Keratinocyte (primary cell): ENCODE data around the gene CDON. TPM values are rescaled to one million over a fixed set of nuclear protein-coding genes. Genes with fewer than 3 reads are reported as not detected.

ENCODE experiments used
- DNase-seq: peaks from one replicate; pipeline ENCODE4 v3.0.0-alpha.2; 2011; ENCODE audit warnings: low read depth, missing footprints, low spot score
- FAIRE-seq: peaks from 2 replicates; lab custom pipeline; 2011; peaks lifted over from hg19 to GRCh38; lab: Jason Lieb, UNC
- H2AFZ ChIP-seq: 2 replicates; pipeline ENCODE4 v1.6.0; 2012; ENCODE audit warnings: low read length, control low read depth, inconsistent platforms; ENCODE audit not compliant: control insufficient read depth
- H3K27ac ChIP-seq: 2 replicates; pipeline ENCODE4 v1.5.1; 2011; ENCODE audit warnings: low read length; ENCODE audit not compliant: control insufficient read depth, insufficient read depth
- H3K27me3 ChIP-seq: 3 replicates; pipeline ENCODE4 v1.6.0; 2011; ENCODE audit warnings: low read length; ENCODE audit not compliant: control insufficient read depth, insufficient read depth; ENCODE audit errors: extremely low read depth
- H3K36me3 ChIP-seq, 2 experiments: 2 replicates in 1 of 2; 3 replicates in 1 of 2; pipeline ENCODE4 v1.5.1; 2011; ENCODE audit warnings: low read length in 2 of 2, mild to moderate bottlenecking in 1 of 2; ENCODE audit not compliant: control insufficient read depth in 2 of 2, insufficient read depth in 2 of 2; ENCODE audit errors: extremely low read depth in 1 of 2
- H3K4me1 ChIP-seq: 3 replicates; pipeline ENCODE4 v1.5.1; 2011; ENCODE audit warnings: low read length; ENCODE audit not compliant: control insufficient read depth, insufficient read depth; ENCODE audit errors: extremely low read depth
- H3K4me2 ChIP-seq: 3 replicates; pipeline ENCODE4 v1.6.0; 2011; ENCODE audit warnings: low read depth, low read length; ENCODE audit not compliant: control insufficient read depth, insufficient read depth; ENCODE audit errors: extremely low read depth
- H3K4me3 ChIP-seq, 3 experiments: fragments of 200-600 bp in 1 of 3; sonication (generic) in 1 of 3; 2 replicates in 2 of 3; 3 replicates in 1 of 3; pipeline ENCODE4 v1.5.1; 2011 to 2016; ENCODE audit warnings: low read length in 3 of 3, mild to moderate bottlenecking in 3 of 3, control low read depth in 2 of 3, inconsistent platforms in 1 of 3, low read depth in 1 of 3, mixed read lengths in 1 of 3, mixed run types in 1 of 3, moderate library complexity in 1 of 3; ENCODE audit not compliant: control insufficient read depth in 2 of 3, insufficient read depth in 2 of 3; ENCODE audit errors: extremely low read depth in 1 of 3
- H3K79me2 ChIP-seq: 2 replicates; pipeline ENCODE4 v1.6.0; 2012; ENCODE audit warnings: low read length; ENCODE audit not compliant: control insufficient read depth, insufficient read depth
- H3K9ac ChIP-seq: 3 replicates; pipeline ENCODE4 v1.6.0; 2011; ENCODE audit warnings: low read length; ENCODE audit not compliant: control insufficient read depth, insufficient read depth; ENCODE audit errors: extremely low read depth
- H3K9me1 ChIP-seq: 3 replicates; pipeline ENCODE4 v1.6.0; 2011; ENCODE audit warnings: low read length; ENCODE audit not compliant: control insufficient read depth, insufficient read depth; ENCODE audit errors: extremely low read depth
- H3K9me3 ChIP-seq: 2 replicates; pipeline ENCODE4 v1.5.1; 2012; ENCODE audit warnings: low read depth, low read length; ENCODE audit not compliant: control insufficient read depth
- H4K20me1 ChIP-seq: 3 replicates; pipeline ENCODE4 v1.6.0; 2011; ENCODE audit warnings: low read length; ENCODE audit not compliant: control insufficient read depth, insufficient read depth; ENCODE audit errors: extremely low read depth
- EZH2 ChIP-seq: IDR thresholded peaks from one replicate; pipeline ENCODE4 v1.6.1; 2012; ENCODE audit warnings: inconsistent platforms, mild to moderate bottlenecking, low read length, moderate library complexity
- dilution Hi-C: fragments of 300-500 bp; cut with MboI; formaldehyde crosslinking; loops from one replicate; pipeline ENCODE4 v1.7.0; 2020; ENCODE audit warnings: low sequenced_read_pairs; ENCODE audit not compliant: extremely low pct_ligation_motif_present
- polyA plus RNA-seq, 5 experiments: library from polyadenylated mRNA; depleted of rRNA in 3 of 5; stranded (reverse) in 3 of 5; stranded (forward) in 1 of 5; unstranded in 1 of 5; fragments of >200 nt; gene quantifications; 1 replicate in 1 of 5; 2 replicates in 3 of 5; 3 replicates in 1 of 5; pipeline versions ENCODE4 v1.2.1 to v1.2.3, GENCODE V29; 2011 to 2012; ENCODE audit warnings: missing spikeins in 2 of 5, low read depth in 1 of 5, low replicate concordance in 1 of 5
- TF ChIP-seq, protein P1 (sequence below), 3 experiments: IDR thresholded peaks in 1 of 3; conservative IDR thresholded peaks in 1 of 3; optimal IDR thresholded peaks in 1 of 3; 2 replicates in 2 of 3; 3 replicates in 1 of 3; pipeline versions ENCODE3 to v1.5.1; 2011; ENCODE audit warnings: low read length in 3 of 3, mild to moderate bottlenecking in 3 of 3, moderate library complexity in 2 of 3, control low read depth in 1 of 3, inconsistent platforms in 1 of 3; ENCODE audit not compliant: insufficient read depth in 2 of 3; ENCODE audit errors: extremely low read depth in 1 of 3

Gene CDON
- polyA plus RNA-seq, 1 donor (not counting 4 experiments of a cell fraction or from before 2014, with no cell fraction given), result 1.0 TPM

DNA sequence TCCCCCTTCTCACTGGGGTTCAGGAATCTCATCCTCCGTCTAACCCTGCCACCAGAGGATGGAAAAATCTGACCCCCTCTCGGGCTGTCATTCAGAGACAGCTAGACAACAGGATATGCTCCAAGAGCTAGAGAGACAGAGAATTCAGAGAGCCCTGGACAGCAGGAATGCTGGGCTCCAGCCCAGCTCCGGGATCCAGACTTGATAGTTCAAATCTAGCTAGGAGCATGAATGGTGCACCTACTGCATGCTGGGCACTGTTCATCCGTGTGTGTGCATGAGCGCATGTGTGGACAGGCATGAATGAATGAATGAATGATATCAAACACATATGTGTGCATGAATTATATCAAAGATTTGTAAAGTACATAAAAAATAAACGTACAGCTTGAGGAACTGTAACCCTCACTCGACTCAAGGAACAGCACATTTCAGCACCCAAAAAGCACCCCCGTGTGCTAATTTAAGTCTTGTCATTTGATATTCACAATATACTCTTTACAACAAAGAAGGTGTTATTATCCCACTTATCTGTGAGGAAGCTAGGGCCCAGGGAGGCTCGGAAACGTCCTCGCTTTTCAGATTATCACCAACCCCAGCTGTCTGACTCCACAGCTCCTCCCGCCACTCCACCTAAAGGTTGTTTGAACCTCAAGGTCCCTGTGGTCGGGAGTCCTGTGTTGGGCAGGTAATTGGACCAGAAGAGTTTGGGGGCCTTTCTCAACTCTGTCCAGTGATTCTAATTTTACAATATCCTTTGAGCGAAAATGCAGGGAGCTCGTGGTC lies 117.5 kb downstream of the CDON start:
- dilution Hi-C loops, result loop anchor here (25.0 kb wide), 1 partner anchor 267 kb away; the partner anchor contains the start of genes FAM118B and RPUSD4
- FAIRE-seq, result no peak
- H3K27ac ChIP-seq, result no peak overlapping the region

GRCh38 chr11:125944350-125945010 lies 118.2 kb downstream of the CDON start:
- Histone ChIP-seq H3K9ac (no peak overlapping the region), H2AFZ (no peak overlapping the region), H3K4me1 (no peaks in the 10 kb centered on the region), H3K36me3 (no peaks in the 10 kb centered on the region), H3K79me2 (no peaks in the 10 kb centered on the region), H3K9me3 (no peaks in the 10 kb centered on the region), H3K4me2 (no peak overlapping the region), H3K27me3 (no peaks in the 10 kb centered on the region), H4K20me1 (no peaks in the 10 kb centered on the region), H3K27ac (no peak overlapping the region), H3K4me3 (no peak overlapping the region), H3K9me1 (no peaks in the 10 kb centered on the region)
- dilution Hi-C loops, result loop anchor here (25.0 kb wide), 1 partner anchor 268 kb away; the partner anchor contains the start of genes FAM118B and RPUSD4
- FAIRE-seq (no peak), DNase-seq (no peak)
- TF ChIP-seq, protein P1, sequence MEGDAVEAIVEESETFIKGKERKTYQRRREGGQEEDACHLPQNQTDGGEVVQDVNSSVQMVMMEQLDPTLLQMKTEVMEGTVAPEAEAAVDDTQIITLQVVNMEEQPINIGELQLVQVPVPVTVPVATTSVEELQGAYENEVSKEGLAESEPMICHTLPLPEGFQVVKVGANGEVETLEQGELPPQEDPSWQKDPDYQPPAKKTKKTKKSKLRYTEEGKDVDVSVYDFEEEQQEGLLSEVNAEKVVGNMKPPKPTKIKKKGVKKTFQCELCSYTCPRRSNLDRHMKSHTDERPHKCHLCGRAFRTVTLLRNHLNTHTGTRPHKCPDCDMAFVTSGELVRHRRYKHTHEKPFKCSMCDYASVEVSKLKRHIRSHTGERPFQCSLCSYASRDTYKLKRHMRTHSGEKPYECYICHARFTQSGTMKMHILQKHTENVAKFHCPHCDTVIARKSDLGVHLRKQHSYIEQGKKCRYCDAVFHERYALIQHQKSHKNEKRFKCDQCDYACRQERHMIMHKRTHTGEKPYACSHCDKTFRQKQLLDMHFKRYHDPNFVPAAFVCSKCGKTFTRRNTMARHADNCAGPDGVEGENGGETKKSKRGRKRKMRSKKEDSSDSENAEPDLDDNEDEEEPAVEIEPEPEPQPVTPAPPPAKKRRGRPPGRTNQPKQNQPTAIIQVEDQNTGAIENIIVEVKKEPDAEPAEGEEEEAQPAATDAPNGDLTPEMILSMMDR (optimal IDR thresholded peaks at IDR 0.05 in 1 of 3, IDR thresholded peaks at IDR 0.05 in 1 of 3, conservative IDR thresholded peaks at IDR 0.05 in 1 of 3; ENCODE audit: extremely low read depth in 1 of 3, insufficient read depth in 2 of 3, low read length in 3 of 3), result no peak
- TF ChIP-seq EZH2, result no peak

More for the DNA sequence above, 117.5 kb downstream of the CDON start:
- Histone ChIP-seq H3K4me3 (no peak overlapping the region), H3K9me3 (no peaks in the 10 kb centered on the region), H2AFZ (no peak overlapping the region), H3K27me3 (no peaks in the 10 kb centered on the region), H3K36me3 (no peaks in the 10 kb centered on the region), H3K9me1 (no peaks in the 10 kb centered on the region), H3K4me1 (no peaks in the 10 kb centered on the region), H3K9ac (no peak overlapping the region), H3K79me2 (no peaks in the 10 kb centered on the region), H3K4me2 (no peak overlapping the region), H4K20me1 (no peaks in the 10 kb centered on the region)
- DNase-seq, result no peak
- TF ChIP-seq, protein P1 (optimal IDR thresholded peaks at IDR 0.05 in 1 of 3, IDR thresholded peaks at IDR 0.05 in 1 of 3, conservative IDR thresholded peaks at IDR 0.05 in 1 of 3; ENCODE audit: extremely low read depth in 1 of 3, insufficient read depth in 2 of 3, low read length in 3 of 3), result no peak
- TF ChIP-seq EZH2, result no peak
